NCI-H2081 treated with DMSO at 0.1 percent for 48 hours (cell line): ENCODE data around the gene DNAJA1.
"Not testable (repeated sequence)": the region's sequence is repeated elsewhere in the genome, so short reads cannot be mapped to it uniquely, and the experiment has no call there.

Source experiments
- DNase-seq: peaks from one replicate; lab custom pipeline; 2025; lab: John Stamatoyannopoulos, UW

The DNAJA1 gene

DNA sequence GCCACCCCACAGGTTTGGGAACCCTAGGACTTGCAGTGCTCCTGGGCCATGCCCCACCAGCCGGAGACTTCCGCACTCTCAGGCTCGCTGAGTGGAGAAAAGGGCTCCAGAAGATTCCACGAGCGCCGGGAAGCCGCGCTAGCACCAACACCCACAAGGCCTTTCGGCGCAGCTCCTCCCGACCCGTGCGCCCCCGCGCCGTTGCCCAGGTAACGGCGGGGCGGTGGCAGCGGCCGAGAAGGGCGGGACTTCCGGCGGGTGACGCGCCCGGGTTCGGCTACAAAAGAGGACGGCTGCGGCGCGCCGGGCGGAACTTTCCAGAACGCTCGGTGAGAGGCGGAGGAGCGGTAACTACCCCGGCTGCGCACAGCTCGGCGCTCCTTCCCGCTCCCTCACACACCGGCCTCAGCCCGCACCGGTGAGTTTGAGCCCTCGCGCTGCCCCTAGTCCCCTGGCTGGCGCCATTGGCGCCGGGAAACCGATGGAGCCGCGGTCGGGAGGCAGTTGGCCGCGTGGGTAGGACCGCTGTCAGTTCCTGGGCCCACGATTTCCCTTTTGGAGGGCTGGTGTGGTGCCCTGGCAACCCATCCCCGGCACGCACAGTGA lies at the start of gene DNAJA1:
Gene DNAJA1 (plus strand): TSS at position 308 of the 606 bp plus-strand sequence. CDS start 1,212 bp downstream, outside the sequence.
- DNase-seq: peak; percentile 77

GRCh38 chr9:32978051-32978450 lies 47.0 kb upstream of the DNAJA1 start:
- DNase-seq: no peak

GRCh38 chr9:32986971-32987370 lies 38.1 kb upstream of the DNAJA1 start:
- no peak for DNase-seq

DNA sequence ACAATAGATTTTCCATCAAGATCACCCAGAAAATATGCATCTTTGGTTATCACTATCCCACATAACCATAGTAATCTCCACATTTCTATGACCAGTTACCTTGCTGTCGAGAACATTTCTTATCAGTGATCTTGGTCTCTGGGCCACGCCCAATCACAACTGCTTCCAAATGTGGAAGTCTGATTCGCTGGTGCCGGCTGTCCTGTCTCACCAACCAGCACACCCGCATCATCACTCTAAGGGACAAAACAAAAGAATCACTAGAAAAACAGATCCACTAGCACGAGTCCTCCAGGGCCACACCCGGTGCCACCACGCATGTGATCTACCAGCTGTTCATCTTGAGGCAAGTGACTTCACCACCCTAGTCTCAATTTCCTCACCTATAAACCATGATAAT lies 35.4 kb upstream of the DNAJA1 start:
- DNase-seq: no peak

- DNase-seq: no peak
These were observed 33.0 kb upstream of the DNAJA1 start for GRCh38 chr9:32991897-32992594.

DNA sequence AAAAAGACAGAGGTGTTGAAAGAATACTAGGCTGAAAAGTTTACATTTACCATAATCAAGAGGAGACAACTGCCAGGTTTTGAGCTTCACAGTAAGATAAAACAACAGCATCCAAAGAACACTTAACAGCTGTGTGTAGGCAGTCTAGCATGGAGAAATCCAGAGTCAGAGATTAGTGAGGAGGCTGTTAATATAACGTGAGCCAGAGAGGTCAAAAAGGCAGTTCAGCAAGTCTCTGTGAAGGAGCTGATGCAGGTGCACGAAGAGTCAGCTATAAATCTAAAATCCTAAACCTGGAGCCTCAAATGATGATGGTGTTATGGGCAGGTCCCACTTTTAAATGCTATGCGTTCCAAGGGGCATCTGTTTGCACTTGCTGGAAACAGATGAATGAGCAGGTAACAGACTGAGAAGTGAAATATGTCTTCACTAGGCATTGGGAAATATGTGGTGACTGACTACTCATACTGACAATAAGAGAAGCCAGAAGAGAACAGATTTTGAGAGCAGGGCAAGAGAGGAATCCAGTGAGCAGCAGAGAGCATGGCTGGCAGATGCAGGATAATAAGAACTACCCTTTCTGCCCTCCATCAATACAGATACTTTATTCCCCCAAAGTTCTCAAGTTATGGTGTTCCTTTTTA lies 32.4 kb upstream of the DNAJA1 start:
- no peak for DNase-seq

DNA sequence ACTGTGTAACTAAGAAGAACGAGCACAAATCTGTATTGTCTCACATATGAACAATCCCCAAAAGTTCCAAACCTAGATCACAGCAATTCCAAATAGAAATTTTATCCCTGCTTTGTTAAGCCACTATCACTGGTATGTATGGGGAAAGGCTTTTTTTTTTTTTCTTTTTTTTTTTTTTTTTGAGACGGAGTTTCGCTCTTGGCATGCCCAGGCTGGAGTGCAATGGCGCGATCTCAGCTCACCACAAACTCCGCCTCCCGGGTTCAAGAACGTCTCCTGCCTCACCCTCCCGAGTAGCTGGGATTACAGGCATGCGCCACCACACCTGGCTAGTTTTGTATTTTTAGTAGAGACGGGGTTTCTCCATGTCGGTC lies 24.4 kb upstream of the DNAJA1 start:
- DNase-seq: not testable (repeated sequence)

- not testable (repeated sequence) for DNase-seq
These were observed 19.7 kb upstream of the DNAJA1 start for GRCh38 chr9:33005335-33005734.

DNA sequence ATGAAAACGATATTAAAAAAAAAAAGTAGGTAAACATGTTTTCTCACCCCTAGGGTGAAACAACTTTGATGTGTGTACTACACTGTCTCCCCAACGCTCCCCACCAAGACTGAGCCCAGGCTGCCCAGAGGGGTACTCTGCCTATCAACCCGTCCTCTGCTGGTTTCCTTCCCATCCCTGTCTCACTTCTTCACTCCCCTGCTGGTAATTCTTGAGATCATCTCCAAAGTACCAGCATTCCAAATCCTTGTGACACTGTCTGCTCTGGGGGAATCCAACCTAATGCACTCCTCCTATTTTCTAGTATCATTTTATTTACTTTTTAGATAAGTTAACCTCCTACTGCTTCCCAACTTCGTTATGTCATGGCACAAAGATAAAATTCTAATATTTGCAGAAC lies 17.3 kb upstream of the DNAJA1 start:
- no peak for DNase-seq

- DNase-seq: no peak
These were observed 13.2 kb upstream of the DNAJA1 start for GRCh38 chr9:33011831-33012230.

DNA sequence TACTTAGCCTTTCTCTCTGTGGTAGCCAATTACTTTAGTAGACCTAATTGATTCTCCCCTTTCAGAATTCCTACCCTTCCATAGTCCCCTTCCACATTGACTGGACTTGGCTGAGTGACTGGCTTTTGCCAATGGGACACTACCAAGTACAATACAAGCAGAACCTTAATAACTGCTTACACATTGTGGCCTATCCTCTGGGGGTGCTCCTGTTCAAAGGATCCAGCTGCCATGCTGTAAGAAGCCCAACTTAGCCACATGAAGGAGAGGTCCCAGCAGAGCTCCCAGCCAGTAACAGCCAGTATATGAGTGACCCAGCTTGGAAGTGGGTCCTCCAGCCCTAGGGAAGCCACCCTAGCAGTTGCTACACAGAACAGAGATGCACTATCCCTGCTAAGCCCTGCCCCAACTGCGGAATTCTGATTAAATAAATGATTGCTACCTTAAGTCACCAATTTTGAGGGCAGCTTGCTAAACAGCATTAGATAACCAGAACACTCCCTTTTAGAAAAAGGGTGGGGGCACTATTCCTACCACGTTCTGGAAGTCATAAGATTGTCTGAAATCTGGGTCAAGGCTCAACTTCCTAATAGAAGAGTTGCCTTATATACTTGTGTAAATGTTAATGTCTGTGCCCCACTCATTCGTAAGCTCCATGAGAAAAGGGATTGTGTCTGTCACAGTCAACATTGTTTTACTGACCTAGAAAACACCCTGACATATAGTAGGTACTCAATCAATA lies 12.6 kb upstream of the DNAJA1 start:
- DNase-seq: no peak

- DNase-seq: no peak
These were observed 11.0 kb upstream of the DNAJA1 start for GRCh38 chr9:33013962-33014664.

DNA sequence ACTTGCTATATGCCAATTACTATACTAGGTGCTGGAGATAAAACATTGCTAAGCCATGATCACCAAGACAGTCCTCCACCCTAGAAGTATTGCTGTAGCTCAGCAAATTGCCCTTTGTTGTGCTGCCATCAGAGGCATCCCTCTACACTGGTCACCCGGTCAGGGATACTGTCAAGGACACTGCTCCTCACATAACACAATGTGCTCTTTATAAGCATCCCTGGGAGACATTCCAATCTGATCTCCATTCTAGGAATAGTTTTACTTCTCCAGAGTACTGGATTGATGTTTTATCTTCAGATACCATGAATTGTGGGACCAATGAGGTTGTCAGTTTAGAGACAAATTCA lies 10.4 kb upstream of the DNAJA1 start:
- DNase-seq: no peak

DNA sequence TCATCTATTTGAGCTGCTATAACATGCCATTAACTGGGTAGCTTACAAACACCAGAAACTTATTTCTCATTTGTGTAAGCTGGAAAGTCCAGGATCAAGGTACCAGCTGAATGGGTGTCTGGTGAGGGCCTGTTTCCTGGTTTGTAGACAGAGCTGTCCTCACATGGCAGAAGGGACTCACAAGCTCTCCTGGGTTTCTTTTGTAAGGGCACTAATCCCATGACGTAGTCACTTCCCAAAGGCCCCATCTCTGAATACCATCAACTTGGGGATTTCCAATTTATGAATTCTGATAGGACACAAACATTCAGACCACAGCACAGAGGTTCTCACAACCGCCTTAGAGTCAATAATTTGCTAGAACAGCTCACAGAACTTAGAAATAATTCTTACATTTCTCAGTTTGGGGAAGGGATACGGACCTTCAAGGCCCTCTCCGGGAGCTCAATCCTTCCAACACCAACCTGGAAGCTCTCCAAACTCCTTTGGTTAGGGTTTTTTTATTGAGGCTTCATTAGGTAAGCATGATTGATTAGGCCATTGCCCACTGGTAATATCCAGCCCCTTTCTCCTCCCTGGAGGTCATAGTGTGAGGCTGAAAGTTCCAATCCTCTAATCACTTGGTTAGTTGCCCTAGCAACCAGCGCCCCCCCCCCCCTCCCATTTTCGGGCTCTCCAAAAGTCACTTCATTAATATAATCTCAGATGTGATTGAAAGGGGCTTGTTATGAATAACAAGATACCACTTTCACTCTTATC lies 7.6 kb upstream of the DNAJA1 start:
- DNase-seq: no peak

- DNase-seq: no peak
These were observed 5.3 kb upstream of the DNAJA1 start for GRCh38 chr9:33019797-33020196.

DNA sequence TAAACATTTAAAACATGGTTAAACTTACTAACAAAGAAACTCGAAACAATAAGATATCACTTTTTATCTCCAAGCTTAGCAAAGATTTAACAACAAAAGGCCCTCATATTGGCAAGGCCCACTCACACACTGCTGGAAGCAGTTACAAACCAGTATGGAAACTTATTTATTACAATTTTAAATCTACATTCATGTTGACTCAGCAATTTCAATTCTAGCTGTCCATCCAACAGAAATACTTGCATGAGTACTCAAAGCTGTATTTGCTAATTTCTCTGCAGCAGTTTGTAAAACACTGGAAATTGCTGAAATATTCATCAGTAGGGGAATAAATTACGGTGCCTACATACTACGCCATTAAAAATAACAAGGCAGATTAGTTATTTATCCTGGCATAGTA lies 2.8 kb upstream of the DNAJA1 start:
- no peak for DNase-seq

- DNase-seq: no peak
These were observed 2.3 kb upstream of the DNAJA1 start for GRCh38 chr9:33022755-33023154.

GRCh38 chr9:33023661-33024060 lies 1.4 kb upstream of the DNAJA1 start:
- DNase-seq: no peak

DNA sequence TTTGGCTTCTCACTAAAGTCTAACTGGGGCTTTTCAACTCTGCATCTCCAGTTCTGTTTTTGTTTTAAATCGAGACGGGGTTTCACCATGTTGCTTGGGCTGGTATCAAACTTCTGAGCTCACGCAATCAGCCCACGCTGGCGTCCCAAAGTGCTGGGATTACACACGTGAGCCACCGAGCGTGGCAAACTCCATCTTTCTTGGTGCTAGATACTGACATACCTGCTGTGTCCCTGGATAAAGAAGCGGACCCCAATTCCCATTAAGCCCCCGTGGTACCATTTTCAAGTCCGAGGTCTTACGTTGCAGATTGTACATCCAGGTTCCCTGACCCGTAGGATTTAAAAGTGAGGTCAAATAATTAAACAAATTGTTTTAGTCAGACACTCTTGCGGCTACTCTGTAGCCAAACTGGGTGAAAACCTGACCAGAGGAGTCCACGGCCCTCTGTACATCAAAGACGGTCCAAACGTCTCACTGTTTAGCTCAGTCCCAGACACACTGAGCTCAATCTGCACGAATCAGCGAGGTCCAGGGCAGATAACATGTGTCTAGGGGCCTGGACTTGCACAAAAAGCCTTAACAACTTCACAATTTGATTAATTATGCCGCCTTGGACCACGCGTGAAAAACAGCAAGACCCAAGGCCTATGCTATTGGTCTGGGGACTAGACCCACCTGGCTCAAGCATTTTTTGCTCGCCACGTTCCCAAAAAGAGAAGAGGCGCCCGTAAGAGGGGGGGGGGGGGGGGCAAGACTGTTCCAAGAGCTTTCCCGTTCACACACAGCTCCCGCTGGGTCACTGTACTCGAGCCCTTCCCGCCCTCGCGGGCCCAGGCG lies 727 bp upstream of the DNAJA1 start:
- no peak for DNase-seq

GRCh38 chr9:33025572-33026342 lies 684 bp downstream of the DNAJA1 start:
- peak; percentile 46 for DNase-seq
